ENCODE data around the gene TRDN. TPM values are rescaled to one million over a fixed set of nuclear protein-coding genes. Genes with fewer than 3 reads are reported as not detected.

Gene TRDN
- total RNA-seq, 2 donors from 2014 or later, result not detected

- H3K27ac ChIP-seq, result no peak overlapping the region
- ATAC-seq (no peak), DNase-seq (no peak)
- H3K9me3 ChIP-seq, result no peaks in the 10 kb centered on the region
- no peak for TF ChIP-seq CTCF (IDR thresholded peaks at IDR 0.05)
- 61 to 85% methylated on average over 1 of the region's 1 CpG for WGBS, 2 donors
- no peaks in the 10 kb centered on the region for H3K27me3 ChIP-seq
- no peaks in the 10 kb centered on the region for H3K36me3 ChIP-seq (replicated peaks in 1 of 2; ENCODE audit: insufficient read depth in 1 of 2, low read depth in 2 of 2)
- intact Hi-C loops (cut with DNase I), result no loop called here
- no peaks in the 10 kb centered on the region for H3K4me1 ChIP-seq
- no peak overlapping the region for H3K4me3 ChIP-seq
Observed at GRCh38 chr6:123404975-123405374, 231.8 kb downstream of the TRDN start.

DNA sequence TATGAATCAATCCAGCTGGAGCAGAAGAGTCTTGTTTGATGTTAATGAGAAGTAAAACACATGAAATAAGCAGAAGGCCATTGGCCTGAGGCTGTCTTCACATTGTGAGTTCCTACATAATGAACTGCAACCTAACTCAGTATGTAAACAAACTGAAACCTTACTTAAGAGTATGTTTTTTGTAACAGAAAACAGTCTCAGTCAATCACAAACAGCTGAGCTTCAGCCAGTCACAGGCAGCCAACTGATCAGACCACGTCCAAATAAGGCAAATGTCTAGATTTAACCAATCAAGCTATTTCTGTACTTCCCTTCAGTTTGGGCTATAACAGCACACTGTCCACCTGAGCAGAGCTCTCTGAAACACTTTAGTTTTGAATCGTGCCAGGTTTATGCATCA is 234.7 kb downstream of the TRDN start:
- H3K4me1 ChIP-seq, result no peaks in the 10 kb centered on the region
- no peak overlapping the region for H3K4me3 ChIP-seq
- no peaks in the 10 kb centered on the region for H3K36me3 ChIP-seq (replicated peaks in 1 of 2; ENCODE audit: insufficient read depth in 1 of 2, low read depth in 2 of 2)
- 44 to 58% methylated on average over 2 of the region's 2 CpGs for WGBS, 2 donors
- TF ChIP-seq CTCF (IDR thresholded peaks at IDR 0.05) (no peak), POLR2A (IDR thresholded peaks at IDR 0.05) (no peak)
- no peak for ATAC-seq
- no peak overlapping the region for H3K27ac ChIP-seq
- no peak for DNase-seq
- intact Hi-C loops (cut with DNase I), result no loop called here
- no peaks in the 10 kb centered on the region for H3K27me3 ChIP-seq
- H3K9me3 ChIP-seq, result no peaks in the 10 kb centered on the region

DNA sequence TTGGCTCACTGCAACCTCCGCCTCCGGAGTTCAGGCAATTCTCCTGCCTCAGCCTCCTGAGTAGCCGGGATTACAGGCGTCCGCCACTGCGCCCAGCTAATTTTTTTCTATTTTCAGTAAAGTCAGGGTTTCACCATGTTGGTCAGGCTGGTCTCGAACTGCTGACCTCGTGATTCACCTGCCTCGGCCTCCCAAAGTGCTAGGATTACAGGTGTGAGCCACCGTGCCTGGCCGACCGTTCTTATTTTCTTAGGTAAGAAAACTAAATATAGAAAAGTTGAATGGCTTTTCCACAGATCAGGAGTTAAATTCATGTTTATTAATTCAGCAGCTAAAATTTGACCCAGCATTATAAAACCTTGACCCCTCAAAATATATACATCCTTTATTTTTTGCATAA is 238.7 kb downstream of the TRDN start:
- 77 to 82% methylated on average over 12 of the region's 12 CpGs for WGBS, 2 donors
- no peaks in the 10 kb centered on the region for H3K9me3 ChIP-seq
- DNase-seq, result no peak
- intact Hi-C loops (cut with DNase I), result no loop called here
- H3K36me3 ChIP-seq (replicated peaks in 1 of 2; ENCODE audit: insufficient read depth in 1 of 2, low read depth in 2 of 2), result no peaks in the 10 kb centered on the region
- H3K4me1 ChIP-seq, result no peaks in the 10 kb centered on the region
- ATAC-seq, result no peak
- no peak for TF ChIP-seq POLR2A (IDR thresholded peaks at IDR 0.05)
- TF ChIP-seq CTCF (IDR thresholded peaks at IDR 0.05), result no peak
- no peak overlapping the region for H3K27ac ChIP-seq
- H3K27me3 ChIP-seq, result no peaks in the 10 kb centered on the region
- H3K4me3 ChIP-seq, result no peak overlapping the region

DNA sequence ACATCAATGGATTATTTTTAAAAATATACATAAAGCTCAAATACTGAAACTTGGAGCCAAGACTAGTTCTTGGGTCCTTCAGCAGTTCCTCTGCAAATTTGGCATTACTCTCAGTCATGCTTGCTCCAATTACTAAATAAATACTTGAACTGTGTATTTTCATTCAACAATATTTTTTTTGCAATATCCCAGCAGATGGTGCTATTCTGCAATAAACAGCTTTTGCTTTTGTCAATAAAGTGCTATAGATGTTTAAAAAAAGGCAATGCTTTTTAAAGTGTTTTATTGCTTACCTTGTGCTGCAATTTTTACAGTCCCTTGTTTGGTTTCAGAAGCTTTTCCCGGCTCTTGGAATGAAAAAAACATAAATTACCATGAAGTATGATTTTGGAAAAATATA is 243.4 kb downstream of the TRDN start:
- no peak for ATAC-seq
- 18 to 21% methylated on average over 1 of the region's 1 CpG for WGBS, 2 donors

More for the DNA sequence above, 243.4 kb downstream of the TRDN start:
- DNase-seq, result no peak
- no peaks in the 10 kb centered on the region for H3K27me3 ChIP-seq
- no peak overlapping the region for H3K4me3 ChIP-seq
- no peaks in the 10 kb centered on the region for H3K9me3 ChIP-seq
- no peaks in the 10 kb centered on the region for H3K4me1 ChIP-seq
- TF ChIP-seq POLR2A (IDR thresholded peaks at IDR 0.05) (no peak), CTCF (IDR thresholded peaks at IDR 0.05) (peak in 2 of 7 experiments; percentile 8 to 28)
- H3K27ac ChIP-seq, result no peak overlapping the region
- no peaks in the 10 kb centered on the region for H3K36me3 ChIP-seq (replicated peaks in 1 of 2; ENCODE audit: insufficient read depth in 1 of 2, low read depth in 2 of 2)
- intact Hi-C loops (cut with DNase I), result no loop called here

Data from body of pancreas (tissue), 4 donors.